HG02943 (cell line): ENCODE results near the gene MIB2.
"Not testable (repeated sequence)": the region's sequence is repeated elsewhere in the genome, so short reads cannot be mapped to it uniquely, and the experiment has no call there.

Source experiments
- ATAC-seq: cut with Tn5 transposase; IDR thresholded peaks from one replicate; pipeline ENCODE4 v1.9.1; 2021; ENCODE audit warnings: mild to moderate bottlenecking, low read depth, moderate library complexity; ENCODE audit not compliant: unreplicated experiment

Gene MIB2

GRCh38 chr1:1675218-1675617 is 59.9 kb downstream of the MIB2 start:
- ATAC-seq, result not testable (repeated sequence)

DNA sequence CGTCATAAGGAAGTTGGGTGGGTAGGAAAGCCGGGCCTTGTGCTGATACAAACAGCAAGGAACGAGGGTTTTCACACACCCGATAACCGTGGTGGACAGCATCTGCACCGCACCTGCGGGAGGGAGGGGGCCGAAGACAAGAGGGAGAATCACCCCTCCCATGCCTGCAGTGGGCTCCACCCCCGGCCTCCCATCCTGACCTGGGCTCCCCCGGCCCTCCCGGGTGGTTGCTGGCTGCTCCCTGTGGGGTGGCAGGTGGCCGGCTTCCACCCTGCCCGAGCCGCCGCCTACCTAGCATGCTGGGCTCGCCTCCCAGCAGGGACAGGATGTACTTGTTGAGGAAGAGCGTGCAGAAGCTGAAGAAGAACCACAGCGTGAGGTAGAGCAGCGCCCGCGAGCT is 60.8 kb downstream of the MIB2 start:
- not testable (repeated sequence) for ATAC-seq

DNA sequence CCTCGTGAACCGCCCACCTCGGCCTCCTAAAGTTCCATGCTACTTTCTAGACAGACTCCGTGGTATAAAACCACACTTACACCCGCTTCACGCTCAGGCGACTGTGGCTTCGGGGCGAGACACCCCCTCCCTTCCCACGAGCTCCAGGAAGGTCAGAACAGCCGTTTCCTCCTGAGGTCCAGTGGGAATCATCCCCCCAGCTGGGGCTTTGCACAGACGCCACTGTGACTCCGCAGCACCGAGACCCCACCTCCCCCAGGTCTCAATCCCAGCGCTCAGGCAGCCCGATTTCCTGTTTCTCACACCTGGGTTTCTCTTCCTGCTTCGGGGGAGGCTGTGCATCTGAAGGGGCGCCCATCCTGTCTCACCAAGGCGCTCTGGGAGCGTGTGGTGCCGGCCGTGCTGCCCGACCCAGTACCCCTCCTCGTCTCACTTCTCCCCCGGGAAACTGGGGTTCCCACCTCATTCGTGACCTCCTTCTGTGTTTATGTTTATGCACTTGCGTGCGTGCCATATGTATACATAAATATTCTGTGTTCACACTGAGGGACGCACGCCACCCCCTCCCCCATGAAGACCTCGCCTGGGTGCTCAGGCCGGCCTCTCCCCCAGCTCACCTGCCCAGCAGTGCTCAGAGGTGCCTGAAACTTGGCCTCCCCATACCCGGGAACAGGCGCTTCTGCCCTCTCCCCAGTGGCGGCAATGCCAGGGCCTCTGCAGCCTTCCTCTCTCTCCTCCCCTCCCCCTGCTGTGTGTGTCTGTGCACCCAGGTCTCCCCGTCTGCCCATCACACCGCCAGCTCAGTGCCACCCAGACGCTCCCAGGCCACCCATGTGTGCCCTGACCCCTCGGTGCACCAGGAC is 62.6 kb downstream of the MIB2 start:
- ATAC-seq, result peak; percentile 74

DNA sequence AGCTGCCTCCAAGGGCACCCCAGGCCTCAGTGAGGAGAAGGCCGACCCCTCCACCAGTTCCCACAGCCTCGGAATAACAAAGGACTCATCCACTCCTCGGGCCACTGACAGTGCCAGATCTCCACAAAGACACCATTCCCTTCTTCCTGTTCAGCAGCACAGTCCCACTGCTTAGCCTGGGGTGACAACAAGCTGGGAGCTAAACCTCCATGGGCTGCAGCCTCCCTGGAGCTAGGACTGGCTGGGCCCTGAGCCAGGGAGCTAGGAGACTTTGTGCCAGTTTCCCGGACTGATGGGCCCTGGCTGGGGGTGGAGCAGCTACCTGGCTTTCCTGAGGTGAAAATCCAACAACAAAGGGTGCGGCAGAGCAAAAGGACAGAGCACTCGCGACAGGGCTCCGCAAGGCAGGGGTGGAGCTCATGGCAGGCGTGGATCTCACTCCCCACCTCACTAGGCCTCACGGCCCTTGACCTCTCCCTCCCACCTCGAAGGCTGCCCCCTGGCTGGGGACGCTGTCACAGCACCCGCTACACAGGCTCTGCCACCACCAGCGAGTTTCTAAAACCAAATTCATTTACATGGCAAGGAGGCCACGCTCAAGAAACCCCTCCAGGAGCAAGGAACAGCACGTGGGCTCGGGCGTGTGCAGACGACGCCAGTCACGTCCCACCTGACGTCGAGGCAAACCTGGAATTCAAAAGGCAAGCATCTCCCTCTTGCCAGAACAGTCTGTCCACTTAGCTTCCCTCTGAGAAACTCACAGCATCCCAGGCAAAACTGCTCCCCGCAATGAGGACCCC is 63.5 kb downstream of the MIB2 start:
- peak; percentile 4 for ATAC-seq
